HG03457 (cell line): Measurements from ENCODE around the gene SLC13A4.
"Not testable (repeated sequence)": the region's sequence is repeated elsewhere in the genome, so short reads cannot be mapped to it uniquely, and the experiment has no call there.

Source experiments
- ATAC-seq: cut with Tn5 transposase; IDR thresholded peaks from one replicate; pipeline ENCODE4 v1.9.1; 2021; ENCODE audit warnings: moderate number of reproducible peaks; ENCODE audit not compliant: unreplicated experiment

SLC13A4 gene

DNA sequence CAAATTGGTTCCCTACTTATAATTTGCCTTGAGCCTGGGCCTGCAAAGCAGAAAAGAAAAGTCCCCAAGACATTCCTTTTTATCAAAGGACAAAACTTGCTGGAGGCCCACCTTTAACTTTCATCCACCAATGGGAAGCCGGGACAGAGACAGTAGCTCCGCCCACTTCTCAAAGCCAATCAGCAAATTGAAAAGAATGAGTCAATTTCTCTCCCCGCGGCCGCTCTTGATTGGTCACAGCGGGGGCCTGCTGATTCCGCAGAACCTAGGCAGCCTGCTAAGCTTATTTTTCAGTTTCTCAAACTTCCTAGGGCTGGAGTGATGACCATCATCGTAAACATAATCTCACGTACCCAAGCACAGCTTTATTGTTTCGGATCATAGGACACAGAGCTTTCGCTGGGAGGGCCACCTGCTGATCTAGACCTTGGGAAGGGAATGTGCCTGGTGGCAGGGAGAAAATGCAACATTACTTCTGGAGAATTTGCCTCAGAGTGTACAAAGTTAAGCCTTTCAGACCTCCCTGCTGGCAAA lies at the start of gene SLC13A4:
Gene SLC13A4 (minus strand): TSS at position 51 of the 534 bp plus-strand sequence. CDS start 690 bp downstream, outside the sequence.
- ATAC-seq: no peak

DNA sequence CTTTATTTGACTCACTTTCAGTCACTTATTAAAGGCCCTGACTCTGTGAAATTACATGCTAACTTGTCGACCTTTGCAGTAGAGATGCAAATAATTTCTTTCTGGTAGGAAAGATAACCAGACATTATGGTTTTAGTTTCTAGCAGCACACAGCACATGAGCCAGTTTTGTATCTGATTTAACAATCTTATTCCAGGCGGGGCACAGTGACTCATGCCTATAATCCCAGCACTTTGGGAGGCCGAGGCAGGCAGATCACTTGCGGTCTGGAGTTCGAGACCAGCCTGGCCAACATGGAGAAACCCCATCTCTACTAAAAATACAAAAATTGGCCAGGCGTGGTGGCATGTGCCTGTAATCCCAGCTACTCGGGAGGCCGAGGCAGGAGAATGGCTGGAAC lies 47.9 kb upstream of the SLC13A4 start:
- ATAC-seq: not testable (repeated sequence)

- no peak for ATAC-seq
Measured at GRCh38 chr7:135775230-135775629, 47.2 kb upstream of the SLC13A4 start.

- no peak for ATAC-seq
Measured at GRCh38 chr7:135774284-135774683, 46.3 kb upstream of the SLC13A4 start.

DNA sequence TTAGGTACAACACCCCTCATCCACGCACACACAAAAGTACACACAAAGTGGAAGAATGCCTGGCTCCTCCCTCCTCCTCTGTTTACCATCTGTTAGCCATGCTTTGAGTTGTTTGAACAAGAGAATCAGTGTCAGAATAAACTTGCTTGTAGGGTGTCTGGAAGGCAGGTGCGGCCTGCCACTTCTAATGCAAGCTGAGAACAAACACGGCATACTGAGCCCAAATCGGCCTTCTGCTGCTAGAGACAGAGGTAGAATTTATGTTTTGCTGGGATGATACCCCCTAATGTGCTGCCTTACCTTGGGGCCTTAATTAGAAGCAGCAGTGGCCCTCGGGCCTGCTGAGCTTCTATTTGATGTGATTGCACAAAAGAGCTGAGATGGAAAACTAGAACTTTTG lies 45.5 kb upstream of the SLC13A4 start:
- ATAC-seq: no peak

GRCh38 chr7:135772639-135773222 lies 44.7 kb upstream of the SLC13A4 start:
- ATAC-seq: no peak

DNA sequence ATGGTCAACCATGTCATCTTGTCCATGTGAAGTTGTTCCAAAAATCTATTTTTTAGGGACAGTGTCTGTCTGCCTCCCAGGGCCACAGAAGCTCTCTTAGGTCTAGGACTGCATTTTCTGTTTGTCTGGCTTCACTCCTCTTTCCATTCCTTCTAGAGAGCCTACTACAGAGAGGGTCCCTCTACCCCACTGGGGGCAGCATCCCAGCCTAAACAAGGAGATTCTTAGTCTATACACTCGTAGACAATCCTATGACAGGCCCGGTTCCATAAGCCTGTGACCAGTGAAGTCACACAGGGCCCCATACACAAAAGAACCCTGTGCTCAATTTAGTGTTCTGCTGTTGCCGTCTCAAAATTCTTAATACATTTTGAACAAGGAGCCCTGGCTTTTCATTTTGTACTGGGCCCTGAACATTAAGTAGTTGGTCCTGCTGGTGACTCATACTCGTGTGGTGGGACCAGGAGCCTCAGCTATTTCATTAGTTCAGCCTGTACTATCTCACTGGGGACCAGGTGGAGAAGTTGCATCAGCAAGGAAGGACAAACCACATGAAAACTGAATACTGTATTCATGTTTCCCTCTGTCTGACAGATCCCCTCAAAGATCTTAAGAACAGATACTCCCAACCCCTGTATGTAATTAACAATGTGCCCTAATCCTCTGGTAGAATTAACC lies 44.1 kb upstream of the SLC13A4 start:
- no peak for ATAC-seq

GRCh38 chr7:135771051-135771450 lies 43.1 kb upstream of the SLC13A4 start:
- ATAC-seq: no peak

- ATAC-seq: no peak
Measured at GRCh38 chr7:135770139-135770710, 42.2 kb upstream of the SLC13A4 start.

GRCh38 chr7:135769005-135769802 lies 41.2 kb upstream of the SLC13A4 start:
- ATAC-seq: no peak

DNA sequence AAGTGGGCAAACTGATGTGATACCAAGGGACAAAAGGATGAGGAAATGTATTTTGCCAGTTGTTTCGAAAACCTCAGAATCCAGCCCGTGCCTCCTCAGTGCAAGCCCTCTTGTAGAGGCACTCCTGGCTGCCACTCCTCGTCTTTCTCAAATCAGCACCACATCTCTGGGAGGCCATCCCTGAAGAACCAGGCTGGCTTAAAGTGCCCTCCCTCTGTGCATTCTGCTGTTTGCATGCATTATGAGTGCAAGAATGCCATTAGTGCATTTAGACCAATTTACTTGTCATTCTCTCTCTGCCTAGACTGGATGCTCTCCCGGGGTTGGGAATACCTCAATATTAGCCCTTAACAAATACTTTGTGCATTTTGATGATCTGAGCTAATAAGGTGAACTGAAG lies 40.5 kb upstream of the SLC13A4 start:
- no peak for ATAC-seq

- ATAC-seq: no peak
Measured at GRCh38 chr7:135768064-135768463, 40.1 kb upstream of the SLC13A4 start.

GRCh38 chr7:135763261-135763660 lies 35.3 kb upstream of the SLC13A4 start:
- no peak for ATAC-seq

DNA sequence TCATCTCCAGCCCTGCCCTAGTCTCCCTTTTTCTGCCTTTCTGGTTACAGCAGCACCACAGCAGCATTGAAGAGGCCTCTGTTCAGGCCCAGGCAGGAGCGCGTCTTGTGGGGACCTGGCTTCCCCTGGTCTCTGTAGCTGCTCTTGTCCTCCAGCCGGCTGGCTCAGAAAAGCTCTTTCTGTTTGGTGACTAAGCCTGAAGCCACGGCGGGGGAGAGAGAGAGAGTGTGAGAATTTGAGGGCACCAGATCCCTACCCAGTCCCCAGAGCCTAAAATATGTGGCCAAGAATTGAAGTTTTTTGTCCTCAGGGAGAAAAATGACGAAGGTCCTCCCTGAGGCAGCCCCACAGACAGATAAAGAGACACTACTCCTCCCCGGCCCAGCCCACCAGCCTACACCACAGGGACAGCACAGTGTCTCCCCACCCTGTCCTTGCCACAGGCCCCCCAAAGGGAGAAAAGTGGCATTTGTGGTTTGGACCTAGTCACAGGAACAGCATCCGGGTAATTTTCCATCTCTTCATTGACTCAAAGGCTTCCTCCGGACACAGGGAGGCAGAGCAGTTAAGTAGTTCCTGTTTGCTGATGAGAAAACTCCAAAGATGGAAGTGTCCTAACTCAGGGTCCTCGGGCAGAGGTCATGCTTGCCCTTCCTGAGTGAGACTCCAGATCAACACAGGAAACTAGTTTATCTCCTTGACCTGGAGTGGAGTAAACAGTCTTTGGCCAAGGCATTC lies 33.9 kb upstream of the SLC13A4 start:
- ATAC-seq: no peak

- ATAC-seq: no peak
Measured at GRCh38 chr7:135759532-135759931, 31.5 kb upstream of the SLC13A4 start.

GRCh38 chr7:135758531-135758932 lies 30.5 kb upstream of the SLC13A4 start:
- no peak for ATAC-seq

- no peak for ATAC-seq
Measured at GRCh38 chr7:135757719-135758411, 29.9 kb upstream of the SLC13A4 start.

DNA sequence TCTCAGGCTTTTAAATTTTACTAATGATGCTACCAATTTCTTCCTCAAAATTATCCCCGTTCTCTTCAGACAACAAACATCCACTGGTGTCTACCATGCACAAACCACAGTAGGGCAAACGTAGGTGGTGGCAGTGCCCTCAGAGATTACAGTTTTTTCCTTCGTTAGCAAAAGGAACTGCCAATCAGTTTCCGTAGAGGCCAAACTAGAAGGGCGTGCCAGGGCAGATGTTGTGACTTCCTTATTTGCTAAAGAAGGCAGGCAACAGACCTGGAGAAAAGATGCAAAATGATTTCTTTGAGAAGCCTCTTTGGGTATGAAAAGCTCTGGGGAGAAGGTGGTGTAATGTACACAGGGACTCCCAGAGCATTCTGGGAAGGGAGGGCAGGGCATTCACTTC lies 28.2 kb upstream of the SLC13A4 start:
- ATAC-seq: no peak

GRCh38 chr7:135755351-135755753 lies 27.4 kb upstream of the SLC13A4 start:
- ATAC-seq: no peak
